ENCODE results near the gene TMEM163.

- no peak for TF ChIP-seq CTCF (IDR thresholded peaks at IDR 0.05)
- TF ChIP-seq EP300 (IDR thresholded peaks at IDR 0.05) = no peak
- no peak for TF ChIP-seq POLR2A (IDR thresholded peaks at IDR 0.05)
Measured at GRCh38 chr2:134692499-134692898, 26.3 kb downstream of the TMEM163 start.
